ENCODE measurements around the gene KCNQ1. TPM values are rescaled to one million over a fixed set of nuclear protein-coding genes. Genes with fewer than 3 reads are reported as not detected.
A peak's percentile ranks its signal among the peaks of the same experiment; 100 is the strongest.

KCNQ1 gene
- total RNA-seq, 2 donors from 2014 or later = 38.9 to 46.1 TPM

DNA sequence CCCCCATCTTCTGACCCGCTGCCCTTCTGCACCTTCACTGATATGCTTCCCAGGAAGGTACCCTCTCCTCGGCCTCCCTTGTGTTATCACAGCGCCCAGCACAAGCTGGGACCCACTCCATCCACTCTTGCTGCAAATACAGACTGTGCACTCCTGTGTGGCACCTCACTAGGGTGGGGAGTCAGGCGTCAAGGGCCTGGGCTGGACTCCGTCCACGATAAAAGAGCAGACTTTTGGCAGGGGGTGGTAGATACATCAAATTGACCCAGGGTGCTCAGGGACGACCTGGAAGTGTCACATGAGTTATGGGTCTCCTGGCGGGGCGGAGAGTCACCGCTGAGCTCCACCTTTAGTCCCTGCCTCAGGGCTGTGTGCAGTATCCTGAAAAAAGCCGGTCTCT, 1.4 kb upstream of the KCNQ1 start:
- 50 to 68% methylated on average over 4 to 11 of the region's 11 CpGs for WGBS, 2 donors
- Histone ChIP-seq H3K4me1 (peaks cover 51% of the 10 kb centered on the region), H3K4me3 (no peak overlapping the region), H3K36me3 (replicated peaks in 1 of 2; ENCODE audit: insufficient read depth in 1 of 2, low read depth in 2 of 2) (no peaks in the 10 kb centered on the region), H3K9me3 (no peaks in the 10 kb centered on the region), H3K27me3 (no peaks in the 10 kb centered on the region), H3K27ac (peak overlapping the region in 3 of 4 donors; percentile 78 to 87 (median 83))
- DNase-seq (no peak), ATAC-seq (no peak)
- TF ChIP-seq CTCF (IDR thresholded peaks at IDR 0.05) (no peak), POLR2A (IDR thresholded peaks at IDR 0.05) (no peak)
- intact Hi-C loops (cut with DNase I) = no loop called here

- Histone ChIP-seq H3K27ac (peak within 1 kb of the TSS; percentile 81 to 87 (median 85)), H3K4me3 (peak within 1 kb of the TSS; percentile 9 to 69), H3K4me1 (peaks cover 58% of the 10 kb centered on the region), H3K36me3 (replicated peaks in 1 of 2; ENCODE audit: insufficient read depth in 1 of 2, low read depth in 2 of 2) (no peaks in the 10 kb centered on the region), H3K27me3 (no peaks in the 10 kb centered on the region), H3K9me3 (no peaks in the 10 kb centered on the region)
- intact Hi-C loops (cut with DNase I) = no loop called here
- ATAC-seq = peak; percentile 32
- DNase-seq = peak; percentile 60 to 72 (median 70)
- TF ChIP-seq CTCF (IDR thresholded peaks at IDR 0.05) (no peak), POLR2A (IDR thresholded peaks at IDR 0.05) (peak in 2 of 3 donors; percentile 27 to 41)
- 16 to 23% methylated on average over 14 to 45 of the region's 64 CpGs for WGBS, 2 donors
Measured at GRCh38 chr11:2443881-2444820, 657 bp upstream of the KCNQ1 start, which contains the start of gene TRPM5. Gene TRPM5 (minus strand): TSS chr11:2444514. CDS start chr11:2423036, 21,478 bp downstream.

- intact Hi-C loops (cut with DNase I) = no loop called here
- H3K4me3 ChIP-seq = peak overlapping the region; percentile 9 to 69
- peaks cover 58% of the 10 kb centered on the region for H3K4me1 ChIP-seq
- peak; percentile 78 to 87 (median 84) for DNase-seq
- no peaks in the 10 kb centered on the region for H3K36me3 ChIP-seq (replicated peaks in 1 of 2; ENCODE audit: insufficient read depth in 1 of 2, low read depth in 2 of 2)
- H3K27ac ChIP-seq = peak overlapping the region; percentile 81 to 87 (median 83)
- TF ChIP-seq CTCF (IDR thresholded peaks at IDR 0.05) (no peak), POLR2A (IDR thresholded peaks at IDR 0.05) (peak; percentile 40 to 80 (median 60))
- peak; percentile 50 for ATAC-seq
- H3K27me3 ChIP-seq = no peaks in the 10 kb centered on the region
- 17% methylated on average over 23 of the region's 23 CpGs; no CpG with 5 or more reads in 1 of the 2 donors for WGBS, 2 donors
- no peaks in the 10 kb centered on the region for H3K9me3 ChIP-seq
Measured at GRCh38 chr11:2445746-2446551, 1.1 kb downstream of the KCNQ1 start.

- TF ChIP-seq POLR2A (IDR thresholded peaks at IDR 0.05) (no peak), CTCF (IDR thresholded peaks at IDR 0.05) (no peak)
- intact Hi-C loops (cut with DNase I) = no loop called here
- no peaks in the 10 kb centered on the region for H3K27me3 ChIP-seq
- H3K4me1 ChIP-seq = peaks cover 51% of the 10 kb centered on the region
- ATAC-seq = no peak
- peak in 1 of 4 donors; percentile 11 for DNase-seq
- no peaks in the 10 kb centered on the region for H3K36me3 ChIP-seq (replicated peaks in 1 of 2; ENCODE audit: insufficient read depth in 1 of 2, low read depth in 2 of 2)
- H3K4me3 ChIP-seq = no peak overlapping the region
- 70 to 77% methylated on average over 8 to 15 of the region's 15 CpGs for WGBS, 2 donors
- H3K27ac ChIP-seq = peak overlapping the region; percentile 81 to 87 (median 83)
- H3K9me3 ChIP-seq = no peaks in the 10 kb centered on the region
Measured at GRCh38 chr11:2446590-2447252, 1.9 kb downstream of the KCNQ1 start.

Data from body of pancreas (tissue), 4 donors.